MG63 (cell line): ENCODE results near the gene RBM26. TPM values are rescaled to one million over a fixed set of nuclear protein-coding genes. Genes with fewer than 3 reads are reported as not detected.
"Not testable (repeated sequence)": the region's sequence is repeated elsewhere in the genome, so short reads cannot be mapped to it uniquely, and the experiment has no call there.

Experiments used
- DNase-seq: peaks from one replicate; pipeline ENCODE4 v3.0.0-alpha.2; 2020
- H3K27me3 ChIP-seq: fragments of 250-450 bp; sonication (Bioruptor Pico); 2 replicates; pipeline ENCODE4 v1.5.1; 2020; ENCODE audit warnings: mild to moderate bottlenecking, moderate library complexity
- H3K36me3 ChIP-seq: fragments of 250-450 bp; sonication (Bioruptor Pico); 2 replicates; pipeline ENCODE4 v1.5.1; 2020; ENCODE audit warnings: mild to moderate bottlenecking, moderate library complexity
- H3K4me3 ChIP-seq: fragments of 250-450 bp; sonication (Bioruptor Pico); 2 replicates; pipeline ENCODE4 v1.5.1; 2020; ENCODE audit warnings: mild to moderate bottlenecking, moderate library complexity
- H3K9me3 ChIP-seq: fragments of 250-450 bp; sonication (Bioruptor Pico); 2 replicates; pipeline ENCODE4 v1.5.1; 2020; ENCODE audit warnings: mild to moderate bottlenecking, moderate library complexity
- total RNA-seq: library from RNA; depleted of rRNA; stranded (reverse); fragments of >200 nt; shearing (Covaris generic); gene quantifications from 2 replicates; pipeline ENCODE4 v1.2.3, GENCODE V29; 2014; ENCODE audit warnings: low replicate concordance; rRNA removed

Gene RBM26
- total RNA-seq, 1 experiment from 2014 or later: 22.7 TPM

GRCh38 chr13:79282508-79282907 lies 123.5 kb downstream of the RBM26 start:
- H3K36me3 ChIP-seq: no peaks in the 10 kb centered on the region
- no peaks in the 10 kb centered on the region for H3K9me3 ChIP-seq
- no peak for DNase-seq
- no peaks in the 10 kb centered on the region for H3K27me3 ChIP-seq
- no peak overlapping the region for H3K4me3 ChIP-seq

GRCh38 chr13:79281339-79281747 lies 124.7 kb downstream of the RBM26 start:
- Histone ChIP-seq H3K27me3 (no peaks in the 10 kb centered on the region), H3K36me3 (no peaks in the 10 kb centered on the region), H3K9me3 (no peaks in the 10 kb centered on the region), H3K4me3 (no peak overlapping the region)
- DNase-seq: no peak

- not testable (repeated sequence) for H3K36me3 ChIP-seq, H3K4me3 ChIP-seq, H3K9me3 ChIP-seq, H3K27me3 ChIP-seq, DNase-seq
Observed at GRCh38 chr13:79279735-79280134, 126.3 kb downstream of the RBM26 start.

- H3K27me3 ChIP-seq: no peaks in the 10 kb centered on the region
- H3K36me3 ChIP-seq: no peaks in the 10 kb centered on the region
- H3K4me3 ChIP-seq: no peak overlapping the region
- H3K9me3 ChIP-seq: no peaks in the 10 kb centered on the region
- no peak for DNase-seq
Observed at GRCh38 chr13:79273045-79273444, 133.0 kb downstream of the RBM26 start.

GRCh38 chr13:79271616-79272015 lies 134.4 kb downstream of the RBM26 start:
- DNase-seq: no peak
- Histone ChIP-seq H3K27me3 (no peaks in the 10 kb centered on the region), H3K4me3 (no peak overlapping the region), H3K36me3 (no peaks in the 10 kb centered on the region), H3K9me3 (no peaks in the 10 kb centered on the region)

GRCh38 chr13:79270859-79271258 lies 135.2 kb downstream of the RBM26 start:
- no peaks in the 10 kb centered on the region for H3K9me3 ChIP-seq
- H3K4me3 ChIP-seq: no peak overlapping the region
- DNase-seq: no peak
- no peaks in the 10 kb centered on the region for H3K27me3 ChIP-seq
- H3K36me3 ChIP-seq: no peaks in the 10 kb centered on the region

Other genes starting within 250 kb of the RBM26 start
- 27.3 and 45.9 TPM in 2 replicates for gene NDFIP2, start 74.9 kb upstream of the RBM26 start, total RNA-seq